ENCODE results near the gene VAV2. TPM values are rescaled to one million over a fixed set of nuclear protein-coding genes. Genes with fewer than 3 reads are reported as not detected.

The VAV2 gene
- total RNA-seq, 2 experiments from 2014 or later = 11.0 to 27.8 TPM

GRCh38 chr9:133981958-133982681 is 10.0 kb downstream of the VAV2 start:
- TF ChIP-seq, protein P1, sequence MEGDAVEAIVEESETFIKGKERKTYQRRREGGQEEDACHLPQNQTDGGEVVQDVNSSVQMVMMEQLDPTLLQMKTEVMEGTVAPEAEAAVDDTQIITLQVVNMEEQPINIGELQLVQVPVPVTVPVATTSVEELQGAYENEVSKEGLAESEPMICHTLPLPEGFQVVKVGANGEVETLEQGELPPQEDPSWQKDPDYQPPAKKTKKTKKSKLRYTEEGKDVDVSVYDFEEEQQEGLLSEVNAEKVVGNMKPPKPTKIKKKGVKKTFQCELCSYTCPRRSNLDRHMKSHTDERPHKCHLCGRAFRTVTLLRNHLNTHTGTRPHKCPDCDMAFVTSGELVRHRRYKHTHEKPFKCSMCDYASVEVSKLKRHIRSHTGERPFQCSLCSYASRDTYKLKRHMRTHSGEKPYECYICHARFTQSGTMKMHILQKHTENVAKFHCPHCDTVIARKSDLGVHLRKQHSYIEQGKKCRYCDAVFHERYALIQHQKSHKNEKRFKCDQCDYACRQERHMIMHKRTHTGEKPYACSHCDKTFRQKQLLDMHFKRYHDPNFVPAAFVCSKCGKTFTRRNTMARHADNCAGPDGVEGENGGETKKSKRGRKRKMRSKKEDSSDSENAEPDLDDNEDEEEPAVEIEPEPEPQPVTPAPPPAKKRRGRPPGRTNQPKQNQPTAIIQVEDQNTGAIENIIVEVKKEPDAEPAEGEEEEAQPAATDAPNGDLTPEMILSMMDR (conservative IDR thresholded peaks at IDR 0.05; ENCODE audit: low read length) = no peak
- TF ChIP-seq EZH2phosphoT487 (IDR thresholded peaks at IDR 0.05; ENCODE audit: borderline replicate concordance, low read depth, low read length) = no peak
- Histone ChIP-seq H3K4me1 (ENCODE audit: insufficient read depth, low read length, poor library complexity, severe bottlenecking) (peaks cover 41% of the 10 kb centered on the region), H3K9me3 (ENCODE audit: low read length) (no peaks in the 10 kb centered on the region), H4K20me1 (ENCODE audit: insufficient read depth, low read length) (peaks cover 6% of the 10 kb centered on the region; the same call in 1 of the 2 replicates), H3K79me2 (ENCODE audit: insufficient read depth, low read depth, low read length) (no peaks in the 10 kb centered on the region; the same call in 1 of the 2 replicates), H2AFZ (ENCODE audit: low read length) (no peak overlapping the region), H3K4me2 (ENCODE audit: low read length) (no peak overlapping the region), H3K36me3 (ENCODE audit: insufficient read depth, low read length) (no peaks in the 10 kb centered on the region), H3K27ac (ENCODE audit: low read depth, low read length, poor library complexity, severe bottlenecking) (no peak overlapping the region), H3K4me3 (ENCODE audit: low read depth, low read length, poor library complexity, severe bottlenecking) (no peak overlapping the region), H3K9me2 (ENCODE audit: insufficient read depth, low read length) (no peaks in the 10 kb centered on the region)
- POLR2A ChIA-PET = no interaction called here
- BruUV-seq (replicated peaks) = no TSS peak
- intact Hi-C loops (cut with micrococcal nuclease; ENCODE audit: unreplicated experiment) = no loop called here
- DNase-seq (ENCODE audit: low spot score) = no peak
- CTCF ChIA-PET (ENCODE audit: unreplicated experiment) = no interaction called here

- H3K27ac ChIP-seq (ENCODE audit: low read depth, low read length, poor library complexity, severe bottlenecking) = no peak overlapping the region
- ChIA-PET CTCF (ENCODE audit: unreplicated experiment) (no interaction called here), POLR2A (no interaction called here)
- peaks cover 41% of the 10 kb centered on the region for H3K4me1 ChIP-seq (ENCODE audit: insufficient read depth, low read length, poor library complexity, severe bottlenecking)
- H3K4me3 ChIP-seq (ENCODE audit: low read depth, low read length, poor library complexity, severe bottlenecking) = no peak overlapping the region
- H3K79me2 ChIP-seq (ENCODE audit: insufficient read depth, low read depth, low read length) = no peaks in the 10 kb centered on the region; the same call in 1 of the 2 replicates
- 0 out of 2 replicates have a peak, but pooled peaks cover 6% of the 10 kb centered on the region for H4K20me1 ChIP-seq (ENCODE audit: insufficient read depth, low read length)
- H3K36me3 ChIP-seq (ENCODE audit: insufficient read depth, low read length) = no peaks in the 10 kb centered on the region
- DNase-seq (ENCODE audit: low spot score) = no peak
- no TSS peak for BruUV-seq (replicated peaks)
- TF ChIP-seq, protein P1 (conservative IDR thresholded peaks at IDR 0.05; ENCODE audit: low read length) = no peak
- TF ChIP-seq EZH2phosphoT487 (IDR thresholded peaks at IDR 0.05; ENCODE audit: borderline replicate concordance, low read depth, low read length) = no peak
- intact Hi-C loops (cut with micrococcal nuclease; ENCODE audit: unreplicated experiment) = no loop called here
- H3K4me2 ChIP-seq (ENCODE audit: low read length) = no peak overlapping the region
- H3K9me2 ChIP-seq (ENCODE audit: insufficient read depth, low read length) = no peaks in the 10 kb centered on the region
- H3K9me3 ChIP-seq (ENCODE audit: low read length) = no peaks in the 10 kb centered on the region
- H2AFZ ChIP-seq (ENCODE audit: low read length) = no peak overlapping the region
Observed at GRCh38 chr9:133981589-133981957, 10.6 kb downstream of the VAV2 start.
